HG03575 (cell line): ENCODE results near the gene MRPL50.

Source experiments
- ATAC-seq: cut with Tn5 transposase; IDR thresholded peaks from one replicate; pipeline ENCODE4 v1.9.1; 2021; ENCODE audit not compliant: unreplicated experiment, insufficient number of reproducible peaks, low FRiP score; ENCODE audit errors: extremely low read depth

MRPL50 gene

GRCh38 chr9:101398068-101398929 lies at the start of gene MRPL50, which contains the start of gene ZNF189:
TSS of gene MRPL50 (minus strand) at chr9:101398618. CDS start at chr9:101398592, 26 bp downstream.
TSS of gene ZNF189 (plus strand) at chr9:101398851. CDS start at chr9:101399157, 306 bp downstream.
- ATAC-seq: peak; percentile 99

- no peak for ATAC-seq
Measured at GRCh38 chr9:101446732-101447131, 48.3 kb upstream of the MRPL50 start.

- ATAC-seq: no peak
Measured at GRCh38 chr9:101445353-101446029, 47.1 kb upstream of the MRPL50 start.

GRCh38 chr9:101443364-101443771 lies 45.0 kb upstream of the MRPL50 start:
- ATAC-seq: no peak

GRCh38 chr9:101442736-101443135 lies 44.3 kb upstream of the MRPL50 start:
- no peak for ATAC-seq

- ATAC-seq: no peak
Measured at GRCh38 chr9:101442318-101442717, 43.9 kb upstream of the MRPL50 start.

- no peak for ATAC-seq
Measured at GRCh38 chr9:101440714-101441230, 42.4 kb upstream of the MRPL50 start.

GRCh38 chr9:101438523-101438922 lies 40.1 kb upstream of the MRPL50 start:
- no peak for ATAC-seq

GRCh38 chr9:101437806-101438232 lies 39.4 kb upstream of the MRPL50 start:
- ATAC-seq: no peak

GRCh38 chr9:101435601-101436079 lies 37.2 kb upstream of the MRPL50 start, which contains the start of gene ALDOB:
TSS of gene ALDOB (minus strand) at chr9:101435774. CDS start at chr9:101430887, 4,887 bp downstream.
- ATAC-seq: no peak

- ATAC-seq: no peak
Measured at GRCh38 chr9:101434998-101435397, 36.6 kb upstream of the MRPL50 start.

GRCh38 chr9:101433229-101433628 lies 34.8 kb upstream of the MRPL50 start:
- no peak for ATAC-seq

- no peak for ATAC-seq
Measured at GRCh38 chr9:101432740-101433139, 34.3 kb upstream of the MRPL50 start.

GRCh38 chr9:101432171-101432570 lies 33.8 kb upstream of the MRPL50 start:
- ATAC-seq: no peak

GRCh38 chr9:101429736-101430135 lies 31.3 kb upstream of the MRPL50 start:
- ATAC-seq: no peak

- ATAC-seq: no peak
Measured at GRCh38 chr9:101428909-101429308, 30.5 kb upstream of the MRPL50 start.

GRCh38 chr9:101427957-101428655 lies 29.7 kb upstream of the MRPL50 start:
- ATAC-seq: no peak

GRCh38 chr9:101427358-101427757 lies 28.9 kb upstream of the MRPL50 start:
- no peak for ATAC-seq

- ATAC-seq: no peak
Measured at GRCh38 chr9:101421653-101422065, 23.2 kb upstream of the MRPL50 start.
